ENCODE results near the gene COL27A1.

COL27A1 gene

GRCh38 chr9:114207845-114208244, 52.5 kb downstream of the COL27A1 start:
- DNase-seq, result no peak

GRCh38 chr9:114209151-114209550, 53.8 kb downstream of the COL27A1 start:
- no peak for DNase-seq

DNA sequence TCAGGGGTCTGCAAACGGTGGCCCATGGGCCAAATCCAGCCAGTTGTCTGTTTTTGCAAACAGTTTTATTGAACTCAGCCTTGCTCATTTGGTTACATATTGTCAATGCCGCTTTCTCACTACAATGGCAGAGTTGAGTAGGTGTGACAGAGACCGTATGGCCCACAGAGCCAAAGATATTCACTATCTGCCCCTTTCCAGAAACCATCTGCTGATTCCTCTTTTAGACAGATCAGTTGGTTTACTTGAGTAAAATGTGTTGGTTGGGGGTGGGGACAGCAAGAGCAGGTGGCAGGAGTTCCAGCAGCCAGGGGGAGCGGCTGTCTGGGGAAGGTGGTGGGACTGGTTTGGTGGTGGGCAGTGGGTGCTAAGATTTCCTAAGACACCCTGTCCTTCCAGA, 54.8 kb downstream of the COL27A1 start:
- DNase-seq, result no peak

GRCh38 chr9:114210691-114211276, 55.4 kb downstream of the COL27A1 start:
- DNase-seq, result no peak

- DNase-seq, result no peak
Measured at GRCh38 chr9:114212826-114213225, 57.5 kb downstream of the COL27A1 start.

- DNase-seq, result no peak
Measured at GRCh38 chr9:114213566-114213965, 58.2 kb downstream of the COL27A1 start.

DNA sequence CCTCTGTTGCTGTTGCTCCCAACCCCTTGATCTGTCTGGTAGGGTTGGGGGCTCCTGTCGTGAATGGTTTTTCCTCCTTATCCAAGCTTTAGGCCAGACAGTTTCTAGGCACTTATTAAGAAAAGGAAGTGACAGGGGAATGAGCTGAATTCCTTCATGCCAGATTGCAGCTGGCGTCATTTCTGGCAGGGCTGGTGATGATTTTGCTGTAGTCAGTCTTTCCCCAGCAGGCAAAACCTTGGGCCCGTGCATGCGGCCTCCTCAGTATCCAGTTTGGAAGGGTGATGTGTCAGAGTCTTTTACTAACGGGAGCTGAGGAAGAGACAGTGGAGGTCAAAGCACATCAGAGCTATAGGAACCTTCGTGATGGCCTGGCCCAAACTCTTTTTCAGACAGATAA, 58.8 kb downstream of the COL27A1 start:
- no peak for DNase-seq

DNA sequence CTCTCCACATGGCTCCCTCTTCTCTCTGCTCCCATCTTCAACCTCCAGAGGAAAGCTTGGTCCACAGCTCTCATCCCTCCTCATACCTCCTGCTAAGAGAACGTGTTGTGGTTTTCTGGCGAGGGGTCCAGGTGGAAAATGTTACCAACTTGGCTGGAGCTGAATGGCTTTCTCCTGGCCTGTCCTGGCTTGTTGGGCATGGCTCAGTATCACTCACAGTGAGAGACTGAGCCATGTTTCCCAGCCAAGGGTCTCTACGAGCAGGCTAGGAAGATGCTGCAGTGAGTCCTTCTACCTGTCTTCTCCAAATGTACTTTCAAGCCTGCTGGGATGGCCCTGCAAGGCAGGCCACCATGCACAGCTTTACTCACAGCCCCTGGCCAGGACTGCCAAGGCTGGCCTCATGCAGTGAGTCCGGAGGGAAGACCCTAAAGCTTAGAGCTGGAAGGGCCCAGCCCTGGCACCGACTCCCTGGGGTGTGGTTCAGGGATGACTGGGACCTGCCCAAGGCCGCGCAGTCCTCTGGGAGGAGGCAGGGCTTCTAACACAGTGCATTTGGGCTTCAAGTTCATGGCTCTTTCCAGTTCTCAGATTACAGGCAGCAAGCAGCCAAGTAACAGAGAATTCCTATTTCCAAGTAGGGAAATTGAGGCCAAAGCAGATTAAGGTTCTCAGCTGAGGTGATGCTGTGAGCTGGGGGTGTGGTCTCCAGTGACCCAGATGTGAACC, 59.5 kb downstream of the COL27A1 start:
- DNase-seq, result no peak

- no peak for DNase-seq
Measured at GRCh38 chr9:114216081-114216480, 60.7 kb downstream of the COL27A1 start.

GRCh38 chr9:114216976-114217375, 61.6 kb downstream of the COL27A1 start:
- no peak for DNase-seq

GRCh38 chr9:114218264-114219120, 63.2 kb downstream of the COL27A1 start:
- DNase-seq, result no peak

- DNase-seq, result no peak
Measured at GRCh38 chr9:114220061-114220541, 64.8 kb downstream of the COL27A1 start.

- DNase-seq, result no peak
Measured at GRCh38 chr9:114221706-114222465, 66.5 kb downstream of the COL27A1 start.

DNA sequence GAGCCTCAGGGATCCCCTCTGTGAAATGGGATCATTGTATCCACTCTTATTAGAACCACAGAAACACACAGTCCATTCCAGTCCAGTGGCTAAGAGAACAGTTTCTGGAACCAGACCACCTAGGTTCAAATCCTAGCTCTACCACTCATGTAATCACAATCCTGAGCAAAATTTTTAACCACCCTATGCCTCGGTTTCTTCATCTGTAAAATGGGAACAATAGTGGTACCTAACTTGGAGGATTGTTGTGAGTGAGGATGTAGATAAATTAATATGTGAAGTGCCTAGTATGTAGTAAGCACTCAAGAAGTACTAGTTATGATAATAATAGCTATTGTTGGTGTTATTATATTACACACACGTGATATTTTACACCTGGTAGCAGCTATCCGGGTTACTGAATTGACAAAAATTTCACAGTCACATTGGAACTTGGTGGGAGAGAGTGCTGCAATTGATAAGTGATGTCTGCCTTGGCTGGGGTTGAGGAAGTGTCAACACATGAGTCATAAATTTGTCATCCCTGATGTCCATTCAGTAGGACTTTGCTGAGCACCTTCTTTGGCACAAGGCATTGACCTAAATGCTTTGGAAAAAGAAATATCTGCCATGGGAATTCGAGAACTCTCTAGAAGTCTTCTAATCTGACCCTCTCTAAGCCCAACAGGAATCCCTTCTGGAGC, 68.4 kb downstream of the COL27A1 start:
- no peak for DNase-seq

DNA sequence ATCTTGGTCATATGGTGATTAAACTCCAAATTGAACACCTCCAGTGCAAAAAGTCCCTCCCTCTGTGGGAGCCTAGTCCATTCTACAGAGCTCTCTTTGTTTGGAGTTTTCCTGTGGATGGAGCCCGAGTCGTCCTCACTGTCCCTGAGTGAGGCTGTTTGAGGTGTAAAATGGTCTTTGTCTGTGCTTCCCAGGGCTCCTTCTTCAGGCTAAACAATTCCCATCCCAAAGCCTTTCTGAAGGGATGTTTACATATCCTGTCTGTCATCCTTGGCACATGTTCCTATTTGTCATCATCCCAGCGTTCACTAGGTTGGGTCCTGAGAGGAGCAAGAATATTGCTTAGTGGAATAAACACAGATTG, 68.9 kb downstream of the COL27A1 start:
- DNase-seq, result no peak

GRCh38 chr9:114225561-114226212, 70.3 kb downstream of the COL27A1 start:
- no peak for DNase-seq

GRCh38 chr9:114226246-114227055, 71.1 kb downstream of the COL27A1 start:
- DNase-seq, result no peak

GRCh38 chr9:114227288-114228015, 72.1 kb downstream of the COL27A1 start:
- no peak for DNase-seq

DNA sequence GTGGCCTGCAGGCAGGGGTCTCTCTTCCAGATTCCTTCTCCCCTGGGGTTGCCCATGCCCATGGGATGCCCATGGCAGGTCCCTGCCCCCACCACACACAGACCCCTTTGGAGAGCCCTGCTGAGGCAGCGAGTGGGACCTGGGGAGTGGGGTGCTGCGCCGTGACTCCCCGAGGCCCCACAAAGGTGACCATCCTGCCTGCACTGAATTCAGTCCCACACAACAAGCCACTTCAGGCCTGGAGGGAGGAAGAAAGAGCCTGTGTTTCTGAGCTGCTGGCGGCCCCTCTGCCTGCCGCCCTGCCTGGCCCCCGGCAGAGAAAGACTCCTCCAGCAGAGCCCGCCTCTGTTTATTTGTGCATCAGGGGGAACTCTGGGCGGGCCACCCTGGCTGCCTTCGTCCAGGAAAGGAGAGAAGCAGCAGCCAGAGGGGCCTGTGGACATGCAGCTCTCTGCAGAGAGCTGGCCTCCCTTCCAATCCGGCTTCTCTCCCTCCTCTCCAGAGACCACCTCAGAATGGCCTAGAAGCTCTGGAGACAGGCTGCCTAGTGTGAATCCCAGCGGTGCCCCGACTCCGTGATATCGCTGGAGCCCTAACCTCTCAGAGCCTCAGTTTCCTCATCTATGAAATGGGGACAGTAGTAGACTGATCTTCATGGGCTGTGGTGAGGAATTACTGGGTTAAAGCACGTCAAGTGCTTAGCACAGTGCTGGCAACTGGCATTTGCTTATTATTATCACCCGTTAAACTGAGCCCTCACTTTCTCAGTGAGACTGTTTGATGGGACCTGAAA, 72.9 kb downstream of the COL27A1 start:
- no peak for DNase-seq
